HEK293 (cell line): Measurements from ENCODE around the gene MEX3A.
A peak's percentile ranks its signal among the peaks of the same experiment; 100 is the strongest.

Source experiments
- BCL11A ChIP-seq: fragments of 450-650 bp; formaldehyde crosslinking; IDR thresholded peaks from 2 replicates; pipeline ENCODE4 v1.5.1; 2016; ENCODE audit warnings: low read depth, missing biosample characterization, missing genetic modification characterization
- HOXC10 ChIP-seq: sonication (generic); formaldehyde crosslinking; IDR thresholded peaks from 2 replicates; pipeline ENCODE4 v1.8.1; 2023; ENCODE audit warnings: mild to moderate bottlenecking, missing genetic modification reagents
- MYNN ChIP-seq: fragments of 450-650 bp; formaldehyde crosslinking; IDR thresholded peaks from 2 replicates; pipeline ENCODE4 v1.5.1; 2016; ENCODE audit warnings: missing biosample characterization, missing genetic modification characterization, borderline replicate concordance
- OSR2 ChIP-seq: fragments of 450-650 bp; formaldehyde crosslinking; IDR thresholded peaks from 2 replicates; pipeline ENCODE4 v1.5.1; 2016; ENCODE audit warnings: missing biosample characterization, missing genetic modification characterization
- ZBTB7A ChIP-seq: fragments of 450-650 bp; formaldehyde crosslinking; IDR thresholded peaks from 2 replicates; pipeline ENCODE4 v1.5.1; 2016; ENCODE audit warnings: low read depth, missing biosample characterization, missing genetic modification characterization
- ZNF169 ChIP-seq: fragments of 450-650 bp; formaldehyde crosslinking; IDR thresholded peaks from 2 replicates; pipeline ENCODE4 v1.5.1; 2016; ENCODE audit warnings: missing biosample characterization, missing genetic modification characterization
- ZNF391 ChIP-seq: fragments of 450-650 bp; formaldehyde crosslinking; IDR thresholded peaks from 2 replicates; pipeline ENCODE4 v1.5.1; 2016; ENCODE audit warnings: low read depth, missing biosample characterization, missing genetic modification characterization, borderline replicate concordance
- ZNF473 ChIP-seq: fragments of 450-650 bp; formaldehyde crosslinking; IDR thresholded peaks from 2 replicates; pipeline ENCODE4 v1.5.1; 2017; ENCODE audit warnings: missing biosample characterization, missing genetic modification characterization
- ZNF544 ChIP-seq: fragments of 450-650 bp; formaldehyde crosslinking; IDR thresholded peaks from 2 replicates; pipeline ENCODE4 v1.5.0; 2017; ENCODE audit warnings: missing biosample characterization, missing genetic modification characterization
- ZNF600 ChIP-seq: fragments of 450-650 bp; formaldehyde crosslinking; IDR thresholded peaks from 2 replicates; pipeline ENCODE4 v1.5.1; 2016; ENCODE audit warnings: missing biosample characterization, missing genetic modification characterization
- ZNF658 ChIP-seq: fragments of 450-650 bp; formaldehyde crosslinking; IDR thresholded peaks from 2 replicates; pipeline ENCODE4; 2016; ENCODE audit warnings: missing biosample characterization, missing genetic modification characterization
- ZNF768 ChIP-seq: fragments of 450-650 bp; formaldehyde crosslinking; IDR thresholded peaks from 2 replicates; pipeline ENCODE4 v1.5.1; 2018; ENCODE audit warnings: missing biosample characterization, mild to moderate bottlenecking, missing genetic modification characterization
- ZNF777 ChIP-seq: fragments of 450-650 bp; formaldehyde crosslinking; IDR thresholded peaks from 2 replicates; pipeline ENCODE4 v1.5.1; 2017; ENCODE audit warnings: missing biosample characterization, missing genetic modification characterization, borderline replicate concordance
- TF ChIP-seq, protein P1 (sequence below): fragments of 450-650 bp; formaldehyde crosslinking; IDR thresholded peaks from 2 replicates; pipeline ENCODE4 v1.5.1; 2017; ENCODE audit warnings: missing biosample characterization, missing genetic modification characterization
- TF ChIP-seq, protein P2 (sequence below): fragments of 450-650 bp; formaldehyde crosslinking; IDR thresholded peaks from 2 replicates; pipeline ENCODE4 v1.5.1; 2016; ENCODE audit warnings: missing biosample characterization, missing genetic modification characterization, borderline replicate concordance
- TF ChIP-seq, protein P3 (sequence below): fragments of 450-650 bp; formaldehyde crosslinking; IDR thresholded peaks from 2 replicates; pipeline ENCODE4 v1.5.1; 2016; ENCODE audit warnings: missing biosample characterization, missing genetic modification characterization
- TF ChIP-seq, protein P4 (sequence below): fragments of 450-650 bp; formaldehyde crosslinking; IDR thresholded peaks from 2 replicates; pipeline ENCODE4 v1.5.1; 2016; ENCODE audit warnings: missing biosample characterization, missing genetic modification characterization
- TF ChIP-seq, protein P5 (sequence below): fragments of 450-650 bp; formaldehyde crosslinking; IDR thresholded peaks from 2 replicates; pipeline ENCODE4 v1.5.1; 2016; ENCODE audit warnings: missing biosample characterization, missing genetic modification characterization
- TF ChIP-seq, protein P6 (sequence below): fragments of 450-650 bp; formaldehyde crosslinking; IDR thresholded peaks from 2 replicates; pipeline ENCODE4 v1.5.1; 2016; ENCODE audit warnings: missing biosample characterization, missing genetic modification characterization

Gene MEX3A

DNA sequence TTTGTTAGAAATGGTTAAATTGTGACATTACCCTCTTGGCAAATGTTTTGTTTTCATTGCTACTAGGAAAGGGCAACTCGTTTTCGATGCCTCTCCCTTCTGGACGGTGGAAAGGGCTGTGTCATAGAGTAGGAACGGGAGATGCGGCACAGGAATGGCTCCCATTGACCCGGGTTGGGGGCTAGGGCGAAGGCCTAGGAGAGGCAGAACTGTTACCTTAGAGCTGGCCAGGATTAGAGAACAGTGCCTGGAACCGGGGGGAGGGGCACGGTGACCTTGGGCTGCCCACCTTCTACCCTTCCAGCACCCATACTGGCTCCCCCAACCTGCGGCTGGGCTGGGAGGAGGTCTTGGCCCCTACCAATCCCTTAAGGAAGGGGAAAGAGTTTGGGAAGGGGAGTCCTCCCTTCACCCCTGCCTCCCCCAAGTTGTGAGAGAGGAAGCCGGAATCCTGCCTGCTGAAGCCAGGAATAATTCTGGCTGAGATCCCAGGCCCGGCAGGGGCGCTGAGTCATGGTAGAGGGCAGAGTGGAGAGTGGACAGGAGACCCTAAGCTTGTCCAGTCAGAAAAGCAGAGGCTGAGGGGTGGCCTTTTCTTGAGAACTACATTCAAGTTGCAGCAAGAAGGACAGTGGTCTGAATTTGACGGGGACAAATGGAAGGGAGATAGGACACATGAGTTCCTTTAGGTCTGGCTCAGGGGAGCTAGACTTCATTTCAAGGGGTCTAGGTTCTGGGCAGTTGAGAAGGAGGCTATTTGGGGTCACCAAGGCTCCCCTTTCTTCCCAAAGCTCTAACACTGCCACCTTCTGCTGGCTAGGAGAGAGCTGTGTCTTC, 40.5 kb upstream of the MEX3A start (continued):
- TF ChIP-seq, protein P1, sequence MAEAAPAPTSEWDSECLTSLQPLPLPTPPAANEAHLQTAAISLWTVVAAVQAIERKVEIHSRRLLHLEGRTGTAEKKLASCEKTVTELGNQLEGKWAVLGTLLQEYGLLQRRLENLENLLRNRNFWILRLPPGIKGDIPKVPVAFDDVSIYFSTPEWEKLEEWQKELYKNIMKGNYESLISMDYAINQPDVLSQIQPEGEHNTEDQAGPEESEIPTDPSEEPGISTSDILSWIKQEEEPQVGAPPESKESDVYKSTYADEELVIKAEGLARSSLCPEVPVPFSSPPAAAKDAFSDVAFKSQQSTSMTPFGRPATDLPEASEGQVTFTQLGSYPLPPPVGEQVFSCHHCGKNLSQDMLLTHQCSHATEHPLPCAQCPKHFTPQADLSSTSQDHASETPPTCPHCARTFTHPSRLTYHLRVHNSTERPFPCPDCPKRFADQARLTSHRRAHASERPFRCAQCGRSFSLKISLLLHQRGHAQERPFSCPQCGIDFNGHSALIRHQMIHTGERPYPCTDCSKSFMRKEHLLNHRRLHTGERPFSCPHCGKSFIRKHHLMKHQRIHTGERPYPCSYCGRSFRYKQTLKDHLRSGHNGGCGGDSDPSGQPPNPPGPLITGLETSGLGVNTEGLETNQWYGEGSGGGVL, result peak; percentile 65
- TF ChIP-seq, protein P2, sequence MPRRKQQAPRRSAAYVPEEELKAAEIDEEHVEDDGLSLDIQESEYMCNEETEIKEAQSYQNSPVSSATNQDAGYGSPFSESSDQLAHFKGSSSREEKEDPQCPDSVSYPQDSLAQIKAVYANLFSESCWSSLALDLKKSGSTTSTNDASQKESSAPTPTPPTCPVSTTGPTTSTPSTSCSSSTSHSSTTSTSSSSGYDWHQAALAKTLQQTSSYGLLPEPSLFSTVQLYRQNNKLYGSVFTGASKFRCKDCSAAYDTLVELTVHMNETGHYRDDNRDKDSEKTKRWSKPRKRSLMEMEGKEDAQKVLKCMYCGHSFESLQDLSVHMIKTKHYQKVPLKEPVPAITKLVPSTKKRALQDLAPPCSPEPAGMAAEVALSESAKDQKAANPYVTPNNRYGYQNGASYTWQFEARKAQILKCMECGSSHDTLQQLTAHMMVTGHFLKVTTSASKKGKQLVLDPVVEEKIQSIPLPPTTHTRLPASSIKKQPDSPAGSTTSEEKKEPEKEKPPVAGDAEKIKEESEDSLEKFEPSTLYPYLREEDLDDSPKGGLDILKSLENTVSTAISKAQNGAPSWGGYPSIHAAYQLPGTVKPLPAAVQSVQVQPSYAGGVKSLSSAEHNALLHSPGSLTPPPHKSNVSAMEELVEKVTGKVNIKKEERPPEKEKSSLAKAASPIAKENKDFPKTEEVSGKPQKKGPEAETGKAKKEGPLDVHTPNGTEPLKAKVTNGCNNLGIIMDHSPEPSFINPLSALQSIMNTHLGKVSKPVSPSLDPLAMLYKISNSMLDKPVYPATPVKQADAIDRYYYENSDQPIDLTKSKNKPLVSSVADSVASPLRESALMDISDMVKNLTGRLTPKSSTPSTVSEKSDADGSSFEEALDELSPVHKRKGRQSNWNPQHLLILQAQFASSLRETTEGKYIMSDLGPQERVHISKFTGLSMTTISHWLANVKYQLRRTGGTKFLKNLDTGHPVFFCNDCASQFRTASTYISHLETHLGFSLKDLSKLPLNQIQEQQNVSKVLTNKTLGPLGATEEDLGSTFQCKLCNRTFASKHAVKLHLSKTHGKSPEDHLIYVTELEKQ (tag by site-specific recombination), result no peak
- TF ChIP-seq ZNF768 (tag by site-specific recombination) (no peak), ZNF777 (tag by site-specific recombination) (no peak), BCL11A (tag by site-specific recombination) (peak; percentile 78; the same call in 1 of the 2 replicates), ZBTB7A (tag by site-specific recombination) (no peak), ZNF169 (tag by site-specific recombination) (no peak), ZNF544 (tag by site-specific recombination) (no peak), ZNF391 (no peak), MYNN (tag by site-specific recombination) (no peak), HOXC10 (CRISPR knock-in tag) (no peak), ZNF658 (tag by site-specific recombination) (no peak), ZNF600 (tag by site-specific recombination) (peak; percentile 24; the same call in 1 of the 2 replicates), OSR2 (tag by site-specific recombination) (no peak), ZNF473 (tag by site-specific recombination) (no peak)
- TF ChIP-seq, protein P3, sequence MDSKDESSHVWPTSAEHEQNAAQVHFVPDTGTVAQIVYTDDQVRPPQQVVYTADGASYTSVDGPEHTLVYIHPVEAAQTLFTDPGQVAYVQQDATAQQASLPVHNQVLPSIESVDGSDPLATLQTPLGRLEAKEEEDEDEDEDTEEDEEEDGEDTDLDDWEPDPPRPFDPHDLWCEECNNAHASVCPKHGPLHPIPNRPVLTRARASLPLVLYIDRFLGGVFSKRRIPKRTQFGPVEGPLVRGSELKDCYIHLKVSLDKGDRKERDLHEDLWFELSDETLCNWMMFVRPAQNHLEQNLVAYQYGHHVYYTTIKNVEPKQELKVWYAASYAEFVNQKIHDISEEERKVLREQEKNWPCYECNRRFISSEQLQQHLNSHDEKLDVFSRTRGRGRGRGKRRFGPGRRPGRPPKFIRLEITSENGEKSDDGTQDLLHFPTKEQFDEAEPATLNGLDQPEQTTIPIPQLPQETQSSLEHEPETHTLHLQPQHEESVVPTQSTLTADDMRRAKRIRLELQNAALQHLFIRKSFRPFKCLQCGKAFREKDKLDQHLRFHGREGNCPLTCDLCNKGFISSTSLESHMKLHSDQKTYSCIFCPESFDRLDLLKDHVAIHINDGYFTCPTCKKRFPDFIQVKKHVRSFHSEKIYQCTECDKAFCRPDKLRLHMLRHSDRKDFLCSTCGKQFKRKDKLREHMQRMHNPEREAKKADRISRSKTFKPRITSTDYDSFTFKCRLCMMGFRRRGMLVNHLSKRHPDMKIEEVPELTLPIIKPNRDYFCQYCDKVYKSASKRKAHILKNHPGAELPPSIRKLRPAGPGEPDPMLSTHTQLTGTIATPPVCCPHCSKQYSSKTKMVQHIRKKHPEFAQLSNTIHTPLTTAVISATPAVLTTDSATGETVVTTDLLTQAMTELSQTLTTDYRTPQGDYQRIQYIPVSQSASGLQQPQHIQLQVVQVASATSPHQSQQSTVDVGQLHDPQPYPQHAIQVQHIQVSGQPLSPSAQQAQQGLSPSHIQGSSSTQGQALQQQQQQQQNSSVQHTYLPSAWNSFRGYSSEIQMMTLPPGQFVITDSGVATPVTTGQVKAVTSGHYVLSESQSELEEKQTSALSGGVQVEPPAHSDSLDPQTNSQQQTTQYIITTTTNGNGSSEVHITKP (tag by site-specific recombination), result peak; percentile 88
- TF ChIP-seq, protein P4, sequence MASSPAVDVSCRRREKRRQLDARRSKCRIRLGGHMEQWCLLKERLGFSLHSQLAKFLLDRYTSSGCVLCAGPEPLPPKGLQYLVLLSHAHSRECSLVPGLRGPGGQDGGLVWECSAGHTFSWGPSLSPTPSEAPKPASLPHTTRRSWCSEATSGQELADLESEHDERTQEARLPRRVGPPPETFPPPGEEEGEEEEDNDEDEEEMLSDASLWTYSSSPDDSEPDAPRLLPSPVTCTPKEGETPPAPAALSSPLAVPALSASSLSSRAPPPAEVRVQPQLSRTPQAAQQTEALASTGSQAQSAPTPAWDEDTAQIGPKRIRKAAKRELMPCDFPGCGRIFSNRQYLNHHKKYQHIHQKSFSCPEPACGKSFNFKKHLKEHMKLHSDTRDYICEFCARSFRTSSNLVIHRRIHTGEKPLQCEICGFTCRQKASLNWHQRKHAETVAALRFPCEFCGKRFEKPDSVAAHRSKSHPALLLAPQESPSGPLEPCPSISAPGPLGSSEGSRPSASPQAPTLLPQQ (tag by site-specific recombination), result no peak
- TF ChIP-seq, protein P5, sequence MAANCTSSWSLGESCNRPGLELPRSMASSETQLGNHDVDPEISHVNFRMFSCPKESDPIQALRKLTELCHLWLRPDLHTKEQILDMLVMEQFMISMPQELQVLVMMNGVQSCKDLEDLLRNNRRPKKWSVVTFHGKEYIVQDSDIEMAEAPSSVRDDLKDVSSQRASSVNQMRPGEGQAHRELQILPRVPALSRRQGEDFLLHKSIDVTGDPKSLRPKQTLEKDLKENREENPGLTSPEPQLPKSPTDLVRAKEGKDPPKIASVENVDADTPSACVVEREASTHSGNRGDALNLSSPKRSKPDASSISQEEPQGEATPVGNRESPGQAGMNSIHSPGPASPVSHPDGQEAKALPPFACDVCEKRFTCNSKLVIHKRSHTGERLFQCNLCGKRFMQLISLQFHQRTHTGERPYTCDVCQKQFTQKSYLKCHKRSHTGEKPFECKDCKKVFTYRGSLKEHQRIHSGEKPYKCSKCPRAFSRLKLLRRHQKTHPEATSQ, result no peak
- TF ChIP-seq, protein P6, sequence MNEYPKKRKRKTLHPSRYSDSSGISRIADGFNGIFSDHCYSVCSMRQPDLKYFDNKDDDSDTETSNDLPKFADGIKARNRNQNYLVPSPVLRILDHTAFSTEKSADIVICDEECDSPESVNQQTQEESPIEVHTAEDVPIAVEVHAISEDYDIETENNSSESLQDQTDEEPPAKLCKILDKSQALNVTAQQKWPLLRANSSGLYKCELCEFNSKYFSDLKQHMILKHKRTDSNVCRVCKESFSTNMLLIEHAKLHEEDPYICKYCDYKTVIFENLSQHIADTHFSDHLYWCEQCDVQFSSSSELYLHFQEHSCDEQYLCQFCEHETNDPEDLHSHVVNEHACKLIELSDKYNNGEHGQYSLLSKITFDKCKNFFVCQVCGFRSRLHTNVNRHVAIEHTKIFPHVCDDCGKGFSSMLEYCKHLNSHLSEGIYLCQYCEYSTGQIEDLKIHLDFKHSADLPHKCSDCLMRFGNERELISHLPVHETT (tag by site-specific recombination), result no peak
